ENCODE results near the gene FZD7. TPM values are rescaled to one million over a fixed set of nuclear protein-coding genes. Genes with fewer than 3 reads are reported as not detected.

Gene FZD7
- total RNA-seq, 1 donor from 2014 or later, result 0.75 TPM

DNA sequence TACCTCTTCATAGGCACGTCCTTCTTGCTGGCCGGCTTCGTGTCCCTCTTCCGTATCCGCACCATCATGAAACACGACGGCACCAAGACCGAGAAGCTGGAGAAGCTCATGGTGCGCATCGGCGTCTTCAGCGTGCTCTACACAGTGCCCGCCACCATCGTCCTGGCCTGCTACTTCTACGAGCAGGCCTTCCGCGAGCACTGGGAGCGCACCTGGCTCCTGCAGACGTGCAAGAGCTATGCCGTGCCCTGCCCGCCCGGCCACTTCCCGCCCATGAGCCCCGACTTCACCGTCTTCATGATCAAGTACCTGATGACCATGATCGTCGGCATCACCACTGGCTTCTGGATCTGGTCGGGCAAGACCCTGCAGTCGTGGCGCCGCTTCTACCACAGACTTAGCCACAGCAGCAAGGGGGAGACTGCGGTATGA, 2.3 kb downstream of the FZD7 start:
- ATAC-seq (no peak), DNase-seq (ENCODE audit: low spot score) (no peak)

DNA sequence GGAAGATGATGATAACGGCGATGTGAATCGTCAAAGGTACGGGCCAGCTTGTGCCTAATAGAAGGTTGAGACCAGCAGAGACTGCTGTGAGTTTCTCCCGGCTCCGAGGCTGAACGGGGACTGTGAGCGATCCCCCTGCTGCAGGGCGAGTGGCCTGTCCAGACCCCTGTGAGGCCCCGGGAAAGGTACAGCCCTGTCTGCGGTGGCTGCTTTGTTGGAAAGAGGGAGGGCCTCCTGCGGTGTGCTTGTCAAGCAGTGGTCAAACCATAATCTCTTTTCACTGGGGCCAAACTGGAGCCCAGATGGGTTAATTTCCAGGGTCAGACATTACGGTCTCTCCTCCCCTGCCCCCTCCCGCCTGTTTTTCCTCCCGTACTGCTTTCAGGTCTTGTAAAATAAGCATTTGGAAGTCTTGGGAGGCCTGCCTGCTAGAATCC, 3.0 kb downstream of the FZD7 start:
- DNase-seq (ENCODE audit: low spot score), result no peak

DNA sequence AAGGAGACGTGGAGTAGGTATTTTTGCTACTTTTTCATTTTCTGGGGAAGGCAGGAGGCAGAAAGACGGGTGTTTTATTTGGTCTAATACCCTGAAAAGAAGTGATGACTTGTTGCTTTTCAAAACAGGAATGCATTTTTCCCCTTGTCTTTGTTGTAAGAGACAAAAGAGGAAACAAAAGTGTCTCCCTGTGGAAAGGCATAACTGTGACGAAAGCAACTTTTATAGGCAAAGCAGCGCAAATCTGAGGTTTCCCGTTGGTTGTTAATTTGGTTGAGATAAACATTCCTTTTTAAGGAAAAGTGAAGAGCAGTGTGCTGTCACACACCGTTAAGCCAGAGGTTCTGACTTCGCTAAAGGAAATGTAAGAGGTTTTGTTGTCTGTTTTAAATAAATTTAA, 3.4 kb downstream of the FZD7 start:
- no peak for DNase-seq (ENCODE audit: low spot score)

More for the DNA sequence above, 3.0 kb downstream of the FZD7 start:
- no peak for ATAC-seq

DNA sequence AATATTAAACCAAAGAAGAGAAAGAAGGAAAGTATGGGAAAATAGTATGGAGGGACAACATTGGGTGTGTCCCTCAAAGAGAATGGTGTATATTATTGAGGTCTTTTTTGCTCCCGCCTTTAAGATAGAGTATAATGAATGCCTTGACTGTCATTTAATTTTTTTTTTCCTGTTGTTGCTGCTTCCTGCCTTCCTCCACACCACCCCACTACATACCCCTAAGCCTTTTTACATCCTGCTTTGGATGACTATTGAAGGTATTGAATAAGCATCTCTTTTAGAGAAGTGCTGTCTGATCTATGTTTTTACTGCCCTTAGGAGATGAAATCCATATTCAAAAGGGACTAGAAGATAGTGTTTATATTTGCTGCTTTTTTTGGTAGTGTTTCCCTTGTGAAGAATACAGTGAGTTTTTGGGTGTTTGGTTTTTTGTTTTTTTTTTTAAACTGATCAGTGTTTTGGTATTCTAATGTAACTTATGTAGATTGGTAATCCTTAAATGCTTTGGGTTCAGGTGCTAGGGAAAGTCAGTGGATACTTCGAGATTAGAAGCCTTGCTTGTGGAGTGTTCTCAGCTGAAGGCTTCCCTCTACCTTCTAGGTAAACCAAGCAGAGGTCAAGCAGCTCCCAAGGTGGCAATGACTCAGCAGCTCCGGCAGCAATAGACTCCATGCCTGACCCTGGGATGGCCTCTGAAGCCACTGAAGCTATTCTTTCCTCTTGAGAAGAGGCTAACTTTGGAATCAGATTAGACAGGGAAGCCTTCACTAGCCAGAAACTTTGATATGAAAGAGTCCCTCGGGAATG, 5.0 kb downstream of the FZD7 start:
- no peak for DNase-seq (ENCODE audit: low spot score)
- ATAC-seq, result no peak

More for the DNA sequence above, 3.4 kb downstream of the FZD7 start:
- ATAC-seq, result no peak

DNA sequence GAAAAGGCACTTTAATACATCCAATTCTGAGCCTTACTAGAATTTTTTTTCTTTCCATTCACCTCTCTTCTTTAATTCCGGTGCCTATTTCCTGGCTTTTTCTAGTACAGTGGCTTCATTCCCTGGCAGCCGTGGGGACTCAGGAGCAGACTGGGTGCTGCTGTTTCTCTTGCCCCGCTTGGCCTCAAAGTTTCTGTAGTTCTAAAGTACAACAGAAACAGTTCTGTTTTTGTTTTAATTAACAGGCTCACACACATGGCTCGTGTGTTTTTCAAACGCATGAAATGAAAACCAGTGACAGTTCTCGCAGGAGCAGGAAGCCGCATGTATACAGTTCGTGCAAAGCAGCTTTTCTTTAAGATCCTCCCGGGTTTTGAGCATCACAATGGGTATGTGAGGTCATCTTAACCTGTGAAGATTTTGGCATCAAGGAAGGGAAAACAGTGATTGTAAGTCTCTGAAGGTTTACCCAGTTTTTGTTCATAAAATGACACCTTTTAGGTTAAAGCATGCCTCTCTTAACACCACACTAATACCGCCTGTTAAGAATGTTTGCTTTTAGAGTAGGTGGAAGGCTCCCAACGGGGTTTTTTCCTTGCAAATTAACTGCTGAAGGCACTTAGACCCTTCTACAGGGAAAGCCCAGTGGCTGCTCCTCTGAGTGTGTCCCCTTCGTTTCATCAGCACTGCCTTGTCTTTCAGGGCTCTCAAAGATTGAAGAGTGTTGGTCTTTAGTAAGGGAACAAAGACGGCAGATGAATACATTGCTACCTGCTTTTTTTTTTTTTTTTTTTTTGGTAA, 5.8 kb downstream of the FZD7 start:
- ATAC-seq (no peak), DNase-seq (ENCODE audit: low spot score) (no peak)

DNA sequence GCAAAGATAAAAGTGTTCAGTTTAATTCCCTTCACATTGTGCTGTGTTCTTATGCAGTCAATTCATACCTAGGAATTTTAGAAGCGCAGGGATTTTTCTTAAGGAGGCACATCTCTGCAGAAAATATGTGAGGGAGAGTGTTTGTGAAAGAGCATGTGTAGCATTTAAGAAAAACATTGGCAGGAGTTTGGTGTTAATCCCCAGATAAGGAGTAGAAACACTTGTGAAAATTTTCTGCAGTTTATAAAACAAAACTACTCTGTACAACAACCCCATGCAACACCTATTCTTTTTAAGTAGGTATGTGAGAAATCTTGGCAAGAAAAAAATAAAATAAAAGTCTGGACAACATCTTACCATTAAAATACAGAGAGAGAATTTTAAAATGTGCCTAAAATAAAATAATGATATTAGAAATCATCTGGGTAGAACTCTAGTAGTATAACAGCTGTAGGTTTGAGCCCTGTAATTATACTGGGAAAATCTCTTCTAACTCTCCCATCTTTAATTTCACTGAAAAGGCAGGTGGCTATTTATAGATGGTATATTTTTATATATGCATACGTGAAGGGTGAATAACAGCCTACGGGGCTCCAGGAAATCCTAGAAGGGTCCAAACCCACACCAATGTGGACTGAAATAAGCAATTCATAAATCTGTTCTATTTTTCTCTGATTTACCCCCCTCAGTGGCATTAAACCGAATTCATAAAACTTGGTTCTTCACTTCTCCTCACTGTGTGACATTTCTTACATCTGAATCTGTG, 6.6 kb downstream of the FZD7 start:
- no peak for ATAC-seq
- no peak for DNase-seq (ENCODE audit: low spot score)

DNA sequence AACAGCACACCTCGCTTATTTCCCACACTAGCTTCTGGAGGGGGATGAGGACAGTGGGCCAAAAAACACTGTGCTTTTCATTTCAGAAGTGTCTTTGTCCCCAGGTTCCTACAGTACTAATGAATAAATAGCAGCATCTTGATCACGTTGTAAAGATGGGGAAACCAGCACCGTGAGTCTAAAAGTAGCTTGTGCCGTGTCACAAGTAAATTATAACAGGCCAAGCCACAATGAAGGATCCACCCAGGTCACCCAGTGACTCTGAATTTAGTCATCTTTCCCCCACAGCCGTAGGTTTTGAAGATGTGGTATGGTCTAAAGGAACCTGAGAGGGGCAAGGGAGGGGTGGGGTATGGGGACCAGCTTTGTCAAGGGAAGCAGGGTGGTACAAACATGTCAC, 8.8 kb downstream of the FZD7 start:
- no peak for ATAC-seq
- no peak for DNase-seq (ENCODE audit: low spot score)

DNA sequence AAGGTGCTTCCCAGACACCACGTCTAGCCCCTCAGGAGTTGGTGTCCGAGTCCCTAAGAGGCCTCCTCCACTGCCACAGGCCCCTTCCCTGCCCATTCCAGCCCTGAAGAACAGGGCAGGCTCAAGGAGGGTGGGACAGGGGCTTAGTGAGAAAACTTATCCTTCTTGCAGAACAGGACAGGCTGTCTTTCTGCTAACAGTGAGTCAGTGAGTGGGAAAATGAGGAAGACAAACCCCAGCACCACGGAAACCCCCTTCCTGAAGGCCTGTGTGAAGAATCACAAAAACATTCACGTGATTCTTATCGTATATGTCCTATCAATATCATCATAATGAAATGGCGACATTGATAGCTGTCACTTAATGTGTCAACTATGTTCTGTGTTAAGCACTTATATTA, 9.8 kb downstream of the FZD7 start:
- no peak for ATAC-seq
- DNase-seq (ENCODE audit: low spot score), result no peak

DNA sequence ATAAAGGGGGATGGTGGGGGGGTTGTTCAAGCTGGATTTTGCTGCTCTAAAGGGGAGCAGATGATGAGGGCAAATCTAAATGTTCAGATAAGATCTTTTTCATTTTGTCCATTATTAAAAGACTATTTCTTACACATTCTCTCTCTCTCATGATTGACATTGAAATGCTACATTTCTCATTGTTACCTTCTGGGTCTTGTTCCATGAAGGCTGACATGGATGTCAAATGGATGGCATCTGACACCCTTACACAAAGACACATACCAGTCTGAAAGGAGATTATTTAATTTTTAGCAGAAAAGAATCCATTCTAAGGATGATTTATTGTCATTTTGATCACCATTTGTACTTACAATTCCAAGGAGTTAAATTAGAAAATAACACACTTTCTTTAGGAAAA, 11.1 kb downstream of the FZD7 start:
- DNase-seq (ENCODE audit: low spot score) (no peak), ATAC-seq (no peak)

DNA sequence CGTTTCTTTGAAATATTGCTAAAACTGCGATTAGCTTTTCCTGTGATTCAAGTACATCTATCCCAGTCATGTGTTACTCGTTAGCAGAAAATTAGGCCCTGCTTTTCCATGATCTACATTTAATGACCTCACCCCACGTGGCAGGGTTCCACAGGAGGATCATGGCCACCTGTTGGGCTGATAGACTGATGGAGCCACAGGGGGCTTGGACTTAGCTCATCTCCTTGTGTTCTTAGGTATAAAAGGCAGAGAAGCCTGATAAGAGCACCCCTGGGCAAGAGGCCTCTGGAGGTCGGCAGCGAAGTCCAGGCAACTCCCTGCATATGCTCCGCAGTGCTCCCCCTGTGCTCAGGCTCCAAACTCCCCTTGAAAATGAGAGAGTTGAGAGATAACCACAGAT, 12.9 kb downstream of the FZD7 start:
- ATAC-seq, result no peak
- no peak for DNase-seq (ENCODE audit: low spot score)

DNA sequence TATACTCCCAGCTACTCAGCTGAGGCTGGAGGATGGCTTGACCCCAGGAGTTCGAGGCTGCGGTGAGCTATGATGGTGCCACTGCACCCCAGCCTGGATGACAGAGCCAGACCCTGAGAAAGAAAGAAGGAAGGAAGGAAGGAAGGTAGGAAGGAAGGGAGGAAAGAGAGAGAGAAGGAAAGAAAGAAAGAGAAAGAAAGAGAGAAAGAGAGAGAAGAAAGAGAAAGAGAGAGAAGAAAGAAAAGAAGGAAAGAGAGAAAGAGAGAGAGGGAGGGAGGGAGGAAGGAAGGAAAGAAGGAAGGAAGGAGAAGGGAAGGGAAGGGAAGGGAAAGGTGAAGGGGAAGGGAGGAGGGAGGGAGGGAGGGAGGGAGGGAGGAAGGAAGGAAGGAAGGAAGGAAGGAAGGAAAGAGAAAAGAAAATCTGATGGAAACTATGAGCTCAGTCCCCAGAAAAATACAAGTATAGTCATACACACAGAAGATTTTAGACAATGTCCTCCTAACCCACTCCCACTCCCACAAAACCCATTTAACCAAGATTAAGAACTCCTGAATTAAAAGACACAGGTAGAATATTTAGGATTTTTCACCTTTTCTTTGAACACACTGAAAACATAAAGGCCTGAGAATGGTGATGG, 15.6 kb downstream of the FZD7 start:
- no peak for DNase-seq (ENCODE audit: low spot score)
- ATAC-seq, result no peak

DNA sequence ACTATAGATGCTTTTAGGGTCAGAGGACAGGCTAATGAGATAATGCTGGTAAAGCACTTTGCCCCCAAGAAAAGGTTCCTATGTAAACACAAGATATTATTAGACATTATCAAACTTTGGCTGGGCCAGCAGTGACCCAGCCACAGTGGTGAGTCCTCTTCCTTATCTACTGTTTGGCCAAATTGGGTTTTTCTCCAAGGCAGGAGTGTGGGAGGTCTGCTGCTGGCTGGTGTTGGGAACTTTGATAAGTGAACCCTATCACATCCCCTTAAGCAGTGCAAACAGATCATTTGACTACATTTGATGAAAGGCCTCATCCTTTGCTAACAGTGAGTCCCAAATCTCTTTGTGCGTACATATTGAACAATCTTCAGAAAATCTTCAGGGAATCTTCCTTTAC, 16.2 kb downstream of the FZD7 start:
- DNase-seq (ENCODE audit: low spot score) (no peak), ATAC-seq (no peak)

DNA sequence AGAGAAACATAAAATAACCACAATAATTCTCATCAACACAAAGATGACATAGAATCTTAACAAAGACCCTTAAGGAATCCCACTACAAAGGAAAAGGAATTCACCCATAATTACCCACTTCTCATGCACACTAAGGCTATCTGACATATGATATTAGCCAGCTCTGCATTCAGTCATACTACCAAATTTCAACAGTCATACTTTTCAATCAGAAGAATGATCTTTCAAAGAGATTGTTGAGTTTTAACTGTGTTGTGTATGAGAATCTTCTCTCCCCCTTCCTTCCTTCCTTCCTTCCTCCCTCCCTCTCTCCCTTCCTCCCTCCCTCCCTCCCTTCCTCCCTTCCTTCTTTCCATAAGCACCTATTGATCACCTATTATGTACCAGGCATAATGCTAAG, 17.0 kb downstream of the FZD7 start:
- ATAC-seq, result no peak

DNA sequence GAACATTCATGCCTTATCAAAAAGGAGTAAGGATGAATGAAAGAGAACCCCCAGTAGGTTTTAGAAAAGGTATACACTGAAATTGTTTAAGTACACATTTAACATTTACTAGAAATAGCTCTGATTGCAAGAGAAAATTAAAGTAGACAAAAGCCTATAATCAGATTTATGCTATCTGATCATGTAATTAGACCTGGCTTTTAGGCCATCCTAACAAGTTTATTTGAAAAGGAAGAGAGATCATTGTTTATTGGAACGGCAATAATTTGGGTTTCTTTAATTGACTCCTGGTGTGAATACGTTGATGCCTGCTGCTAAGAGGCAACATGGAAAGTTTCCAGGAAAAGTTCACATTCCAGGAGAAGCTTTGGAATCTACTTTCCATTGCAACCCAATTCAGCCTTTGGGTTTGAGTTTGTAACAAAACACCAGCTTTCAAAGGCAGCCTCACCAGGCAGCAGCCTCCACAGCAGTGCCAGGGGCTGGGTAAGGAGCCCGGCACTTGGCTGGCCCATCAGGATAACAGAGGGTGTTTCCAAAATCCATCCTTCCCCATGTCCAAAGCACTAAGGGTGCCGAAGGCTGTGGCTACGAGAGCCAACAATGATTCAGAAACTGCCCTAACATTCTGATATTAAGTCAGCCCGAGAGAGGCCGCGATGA, 18.0 kb downstream of the FZD7 start:
- DNase-seq (ENCODE audit: low spot score) (no peak), ATAC-seq (no peak)

More for the DNA sequence above, 17.0 kb downstream of the FZD7 start:
- DNase-seq (ENCODE audit: low spot score), result no peak

DNA sequence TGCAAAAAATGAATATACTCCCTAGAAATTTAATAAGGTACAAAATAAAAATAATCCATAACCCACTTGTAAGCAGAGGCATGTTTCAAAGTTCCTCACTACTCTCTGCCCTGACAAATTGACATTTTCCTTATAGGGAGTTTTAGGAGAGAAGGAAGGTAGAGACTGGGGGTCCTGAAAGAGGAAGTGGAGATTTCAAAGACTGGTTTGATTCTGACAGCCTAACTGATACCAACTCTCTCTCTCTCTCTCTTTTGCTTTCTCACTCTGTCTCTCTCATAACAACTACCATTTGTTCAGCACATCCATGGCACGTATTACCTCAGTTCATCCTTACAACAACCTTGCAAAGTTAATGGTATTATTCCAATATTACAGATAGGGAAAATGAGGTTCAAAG, 18.6 kb downstream of the FZD7 start:
- no peak for DNase-seq (ENCODE audit: low spot score)
- no peak for ATAC-seq

DNA sequence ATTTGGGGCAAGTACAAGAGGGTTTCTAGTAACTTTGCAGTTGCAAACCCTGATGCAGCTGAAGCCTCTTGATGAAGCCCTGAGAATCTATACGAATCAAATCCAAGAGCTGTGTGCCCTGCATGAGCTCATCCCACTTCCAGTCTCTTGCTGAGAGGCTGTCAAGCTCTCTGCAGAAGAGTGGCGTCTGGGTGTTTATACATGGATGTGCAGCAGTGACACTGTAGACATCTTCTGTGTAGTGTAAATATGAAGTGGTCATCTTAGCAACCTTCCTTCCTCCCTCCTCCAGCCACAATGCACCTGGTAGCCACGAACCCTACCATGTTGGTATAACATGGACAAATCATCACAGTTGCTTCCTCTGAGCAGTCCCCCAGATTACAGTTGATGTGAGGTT, 21.0 kb downstream of the FZD7 start:
- ATAC-seq (no peak), DNase-seq (ENCODE audit: low spot score) (no peak)

DNA sequence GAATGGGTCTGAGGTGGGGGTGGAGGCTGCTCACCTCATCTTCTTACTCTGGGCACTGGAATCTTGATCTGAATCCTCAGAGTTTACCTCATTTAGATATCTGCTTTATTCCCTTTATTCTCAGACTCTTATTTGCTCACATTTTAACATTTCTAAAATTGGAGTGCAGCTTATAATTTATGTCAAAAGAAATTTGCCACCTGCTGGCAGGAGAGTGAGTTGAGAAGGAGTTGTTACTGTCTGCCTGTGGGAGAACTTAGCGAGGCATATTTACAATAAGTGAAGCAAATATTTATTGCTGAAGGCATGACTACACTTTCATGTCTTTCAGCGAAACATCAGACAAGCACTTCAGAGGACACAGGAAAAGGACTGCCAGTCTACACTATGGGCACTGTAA, 23.0 kb downstream of the FZD7 start:
- ATAC-seq (no peak), DNase-seq (ENCODE audit: low spot score) (no peak)

DNA sequence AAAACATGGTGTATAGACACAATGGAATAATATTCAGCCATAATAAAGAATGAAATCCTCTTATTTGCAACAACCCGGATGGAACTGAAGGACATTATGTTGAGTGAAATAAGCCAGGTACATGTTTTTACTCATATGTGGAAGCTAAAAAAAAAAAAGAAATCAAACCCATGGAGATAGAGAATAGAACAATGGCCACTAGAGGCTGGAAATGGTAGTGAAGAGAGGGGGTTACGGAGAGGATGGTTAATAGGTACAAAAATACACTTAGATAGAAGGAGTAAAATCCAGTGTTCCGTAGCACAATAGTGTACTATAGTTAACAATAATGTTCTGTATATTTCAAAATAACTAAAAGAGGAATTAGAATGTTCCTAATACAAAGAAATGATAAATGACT, 26.6 kb downstream of the FZD7 start:
- no peak for ATAC-seq
- no peak for DNase-seq (ENCODE audit: low spot score)

DNA sequence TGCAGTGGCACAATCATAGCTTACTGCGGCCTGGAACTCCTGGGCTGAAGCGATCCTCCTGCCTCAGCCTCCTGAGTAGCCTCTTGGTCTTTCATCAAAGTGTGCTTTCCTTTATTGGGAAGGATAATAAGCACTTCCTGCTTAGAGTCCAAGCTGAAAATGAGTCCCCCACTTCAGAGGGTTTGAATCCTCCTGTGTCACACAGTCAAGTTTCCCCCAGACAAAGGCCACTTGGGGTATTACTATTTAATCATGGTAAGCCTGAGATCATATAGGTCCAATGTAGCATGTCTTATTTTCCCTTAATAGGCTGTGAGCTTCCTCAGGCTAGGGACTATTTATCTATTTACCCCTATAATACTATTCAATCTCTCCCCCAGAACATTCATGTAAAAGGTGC, 28.0 kb downstream of the FZD7 start:
- no peak for DNase-seq (ENCODE audit: low spot score)

DNA sequence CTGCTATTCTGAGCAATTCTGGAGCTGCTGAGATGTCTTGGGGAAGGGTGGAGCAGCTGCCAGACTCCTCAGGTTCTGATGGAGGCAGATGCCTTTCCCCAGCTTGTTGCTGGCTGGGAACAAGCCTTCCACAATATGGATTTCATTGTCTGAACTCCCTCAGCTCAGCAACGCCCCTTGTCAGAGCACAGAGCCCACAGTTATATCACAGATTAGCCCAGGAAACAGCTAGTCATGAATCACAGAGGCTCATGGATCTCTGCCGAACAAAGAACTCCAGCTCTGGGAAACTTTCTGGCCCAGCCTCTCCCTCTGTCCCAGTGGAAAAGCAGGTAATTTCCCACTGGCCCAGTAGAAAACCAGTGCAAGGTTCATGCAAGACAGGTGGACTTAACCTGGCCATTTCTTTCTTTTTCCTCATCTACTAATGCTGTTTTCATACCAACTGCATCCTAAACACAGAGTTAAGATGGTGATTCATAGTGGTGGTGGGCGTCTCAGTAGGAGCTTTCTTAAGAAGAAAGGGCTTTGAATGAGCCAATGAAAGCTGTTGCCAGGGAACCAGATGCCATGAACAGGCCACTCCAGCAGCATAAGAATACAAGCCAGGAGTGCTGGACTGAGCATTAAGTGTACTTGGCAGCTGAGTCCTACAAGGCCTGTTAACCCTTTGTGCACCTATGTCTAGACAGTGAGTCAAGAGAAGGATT, 30.7 kb downstream of the FZD7 start:
- ATAC-seq, result no peak
- DNase-seq (ENCODE audit: low spot score), result no peak

More for the DNA sequence above, 28.0 kb downstream of the FZD7 start:
- no peak for ATAC-seq
